Stimulated activated CD8-positive, alpha-beta memory T cell treated with anti-CD3 and anti-CD28 coated beads, Interleukin-15, amount 100 ng/mL, for 24 hours (primary cell): ENCODE data around the gene IL5.

ENCODE experiments used
- DNase-seq: peaks from one replicate; pipeline ENCODE4 v3.0.0-alpha.2; 2020; ENCODE audit warnings: low read depth

Gene IL5

GRCh38 chr5:132498686-132499271 lies 44.5 kb downstream of the IL5 start:
- DNase-seq: no peak

GRCh38 chr5:132498152-132498551 lies 45.2 kb downstream of the IL5 start:
- no peak for DNase-seq

- no peak for DNase-seq
Measured at GRCh38 chr5:132497488-132497997, 45.8 kb downstream of the IL5 start.

- DNase-seq: no peak
Measured at GRCh38 chr5:132496631-132497487, 46.5 kb downstream of the IL5 start.

GRCh38 chr5:132496191-132496630 lies 47.1 kb downstream of the IL5 start:
- DNase-seq: no peak

GRCh38 chr5:132495667-132496190 lies 47.6 kb downstream of the IL5 start:
- DNase-seq: no peak

GRCh38 chr5:132493821-132494220 lies 49.5 kb downstream of the IL5 start:
- DNase-seq: no peak

GRCh38 chr5:132493241-132493640 lies 50.1 kb downstream of the IL5 start:
- no peak for DNase-seq

- DNase-seq: no peak
Measured at GRCh38 chr5:132492386-132493125, 50.8 kb downstream of the IL5 start.
